HepG2 (cell line): Measurements from ENCODE around the gene MTHFSD.

ENCODE experiments used
- HHEX ChIP-seq: IDR thresholded peaks from 2 replicates; pipeline ENCODE4 v1.6.1; 2016; ENCODE audit warnings: control low read depth
- POLR2A ChIP-seq, 2 experiments: IDR thresholded peaks; 2 replicates each; pipeline ENCODE4 v1.6.1; 2011; ENCODE audit warnings: low read depth in 2 of 2, low read length in 2 of 2, mild to moderate bottlenecking in 1 of 2, moderate library complexity in 1 of 2; ENCODE audit not compliant: insufficient read depth in 1 of 2
- ZBTB7A ChIP-seq: sonication (generic); formaldehyde crosslinking; IDR thresholded peaks from 2 replicates; pipeline ENCODE4 v1.8.0; 2022; ENCODE audit warnings: mild to moderate bottlenecking, missing genetic modification reagents
- ZFP62 ChIP-seq: sonication (generic); formaldehyde crosslinking; IDR thresholded peaks from 2 replicates; pipeline ENCODE4 v1.4.0; 2020; ENCODE audit warnings: missing genetic modification reagents
- ZKSCAN1 ChIP-seq: fragments of 150-350 bp; IDR thresholded peaks from 2 replicates; pipeline ENCODE4 v1.6.1; 2014; ENCODE audit warnings: low read length
- ZNF549 ChIP-seq: sonication (generic); formaldehyde crosslinking; IDR thresholded peaks from 2 replicates; pipeline ENCODE4 v1.5.0; 2020; ENCODE audit warnings: missing genetic modification reagents
- ZSCAN29 ChIP-seq: sonication (generic); formaldehyde crosslinking; conservative IDR thresholded peaks from 2 replicates; pipeline ENCODE4 v1.4.0; 2020; ENCODE audit warnings: mild to moderate bottlenecking, missing genetic modification reagents
- ZZZ3 ChIP-seq: sonication (generic); formaldehyde crosslinking; IDR thresholded peaks from 2 replicates; pipeline ENCODE4 v1.4.0; 2020; ENCODE audit warnings: missing genetic modification reagents, mild to moderate bottlenecking, borderline replicate concordance
- TF ChIP-seq, protein P1 (sequence below): sonication (generic); formaldehyde crosslinking; IDR thresholded peaks from 2 replicates; pipeline ENCODE4 v1.8.1; 2023; ENCODE audit warnings: missing genetic modification reagents, inconsistent platforms, borderline replicate concordance

DNA sequence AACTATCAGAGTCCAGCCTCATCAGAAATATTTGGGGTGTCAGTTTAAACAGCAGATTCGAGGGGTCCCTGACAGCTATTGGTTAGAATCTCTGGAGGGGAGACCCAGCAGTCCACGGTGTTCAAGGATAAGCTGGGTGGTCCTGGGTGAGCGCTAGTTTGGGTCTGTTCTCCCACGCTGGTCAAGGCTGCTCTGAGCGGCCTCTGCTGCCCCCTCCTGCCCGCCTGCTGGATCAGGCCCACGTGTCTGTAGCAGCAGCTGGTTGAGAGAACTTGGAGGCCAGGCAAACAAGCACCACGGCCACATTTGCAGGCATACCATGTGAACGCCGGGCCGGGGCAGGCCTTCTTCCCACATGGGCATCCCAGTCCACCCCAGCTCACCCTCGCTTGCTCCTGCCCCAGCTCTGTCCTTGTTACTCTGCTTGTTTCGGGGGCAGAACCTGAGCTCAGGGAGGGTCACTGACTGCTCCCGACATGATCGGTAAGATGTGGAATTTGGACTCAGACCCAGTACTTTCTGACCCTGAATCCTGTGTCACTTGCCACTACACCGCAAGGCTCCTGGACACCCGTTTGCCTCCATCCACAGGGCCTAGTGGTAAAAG, 37.3 kb downstream of the MTHFSD start:
- TF ChIP-seq ZNF549 (no peak), ZZZ3 (CRISPR knock-in tag) (no peak), ZKSCAN1 (no peak), HHEX (CRISPR knock-in tag) (no peak), ZBTB7A (CRISPR knock-in tag) (no peak), ZSCAN29 (CRISPR knock-in tag) (no peak), ZFP62 (CRISPR knock-in tag) (no peak), POLR2A (IDR thresholded peaks at IDR 0.05; ENCODE audit: insufficient read depth in 1 of 2, low read depth in 2 of 2, low read length in 2 of 2) (no peak)
- TF ChIP-seq, protein P1, sequence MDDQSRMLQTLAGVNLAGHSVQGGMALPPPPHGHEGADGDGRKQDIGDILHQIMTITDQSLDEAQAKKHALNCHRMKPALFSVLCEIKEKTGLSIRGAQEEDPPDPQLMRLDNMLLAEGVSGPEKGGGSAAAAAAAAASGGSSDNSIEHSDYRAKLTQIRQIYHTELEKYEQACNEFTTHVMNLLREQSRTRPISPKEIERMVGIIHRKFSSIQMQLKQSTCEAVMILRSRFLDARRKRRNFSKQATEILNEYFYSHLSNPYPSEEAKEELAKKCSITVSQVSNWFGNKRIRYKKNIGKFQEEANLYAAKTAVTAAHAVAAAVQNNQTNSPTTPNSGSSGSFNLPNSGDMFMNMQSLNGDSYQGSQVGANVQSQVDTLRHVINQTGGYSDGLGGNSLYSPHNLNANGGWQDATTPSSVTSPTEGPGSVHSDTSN, result no peak
